ENCODE data around the gene TMEM143.
"Not testable (repeated sequence)": the region's sequence is repeated elsewhere in the genome, so short reads cannot be mapped to it uniquely, and the experiment has no call there.

The TMEM143 gene

DNA sequence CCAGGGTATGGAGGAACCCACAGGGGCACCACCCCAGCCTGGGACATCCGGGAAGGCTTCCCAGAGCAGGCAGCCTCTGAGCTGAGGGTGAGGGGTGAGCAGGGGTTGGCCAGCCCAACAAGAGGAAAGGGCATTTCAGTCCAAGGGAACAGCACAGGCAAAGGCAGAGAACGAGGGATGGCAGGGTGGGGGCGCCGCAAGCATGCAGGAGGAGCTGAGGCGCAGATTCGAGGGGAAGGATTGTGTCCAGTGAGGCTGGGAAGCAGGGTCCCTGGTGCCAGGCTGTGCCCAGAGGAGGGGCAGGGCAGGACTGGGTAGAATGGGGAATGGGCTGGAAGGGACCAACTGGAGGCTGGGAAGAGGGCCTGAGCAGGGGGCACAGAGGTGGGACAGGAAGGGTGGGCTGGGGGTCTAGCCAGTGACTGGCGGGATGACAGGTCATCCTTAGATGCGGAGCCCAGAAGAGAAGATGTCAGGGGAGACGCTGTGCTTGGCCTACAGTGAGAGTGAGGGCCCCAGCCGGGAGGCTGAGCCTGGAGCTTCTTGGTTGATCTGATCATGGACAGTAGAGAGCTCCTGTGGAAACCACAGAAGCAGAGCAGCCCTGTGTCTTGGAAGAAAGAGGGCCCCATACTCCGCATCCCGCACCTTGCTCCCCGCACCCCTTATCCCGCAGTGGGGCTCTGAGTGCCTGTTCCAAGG, 24.8 kb downstream of the TMEM143 start:
- intact Hi-C loops (cut with DNase I), result no loop called here
- no peak for DNase-seq

DNA sequence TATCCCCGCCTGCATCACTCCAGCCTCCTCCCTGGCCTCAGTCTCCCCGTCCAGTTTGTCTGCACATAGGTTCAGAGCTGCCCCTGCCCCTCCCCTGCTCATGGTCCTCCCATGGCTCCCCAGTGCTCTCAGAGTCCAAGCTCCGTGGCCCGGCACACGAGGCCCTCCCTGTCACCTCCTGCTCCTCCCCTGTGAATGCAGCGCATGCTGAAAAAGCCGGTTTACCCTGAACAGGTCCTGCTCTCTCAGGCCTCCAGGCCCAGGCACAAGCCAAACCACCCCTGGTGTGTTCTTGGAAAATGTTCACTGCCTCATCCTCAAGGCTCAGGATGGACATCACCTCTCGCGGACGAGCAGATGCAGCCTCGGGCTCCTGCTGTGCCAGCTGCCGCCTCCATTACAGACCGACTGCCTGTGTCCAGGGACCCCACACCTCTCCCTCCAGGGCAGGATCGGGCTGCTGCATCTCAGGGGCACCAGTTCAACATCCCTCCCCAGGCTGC, 25.4 kb downstream of the TMEM143 start:
- intact Hi-C loops (cut with DNase I), result no loop called here
- no peak for DNase-seq

DNA sequence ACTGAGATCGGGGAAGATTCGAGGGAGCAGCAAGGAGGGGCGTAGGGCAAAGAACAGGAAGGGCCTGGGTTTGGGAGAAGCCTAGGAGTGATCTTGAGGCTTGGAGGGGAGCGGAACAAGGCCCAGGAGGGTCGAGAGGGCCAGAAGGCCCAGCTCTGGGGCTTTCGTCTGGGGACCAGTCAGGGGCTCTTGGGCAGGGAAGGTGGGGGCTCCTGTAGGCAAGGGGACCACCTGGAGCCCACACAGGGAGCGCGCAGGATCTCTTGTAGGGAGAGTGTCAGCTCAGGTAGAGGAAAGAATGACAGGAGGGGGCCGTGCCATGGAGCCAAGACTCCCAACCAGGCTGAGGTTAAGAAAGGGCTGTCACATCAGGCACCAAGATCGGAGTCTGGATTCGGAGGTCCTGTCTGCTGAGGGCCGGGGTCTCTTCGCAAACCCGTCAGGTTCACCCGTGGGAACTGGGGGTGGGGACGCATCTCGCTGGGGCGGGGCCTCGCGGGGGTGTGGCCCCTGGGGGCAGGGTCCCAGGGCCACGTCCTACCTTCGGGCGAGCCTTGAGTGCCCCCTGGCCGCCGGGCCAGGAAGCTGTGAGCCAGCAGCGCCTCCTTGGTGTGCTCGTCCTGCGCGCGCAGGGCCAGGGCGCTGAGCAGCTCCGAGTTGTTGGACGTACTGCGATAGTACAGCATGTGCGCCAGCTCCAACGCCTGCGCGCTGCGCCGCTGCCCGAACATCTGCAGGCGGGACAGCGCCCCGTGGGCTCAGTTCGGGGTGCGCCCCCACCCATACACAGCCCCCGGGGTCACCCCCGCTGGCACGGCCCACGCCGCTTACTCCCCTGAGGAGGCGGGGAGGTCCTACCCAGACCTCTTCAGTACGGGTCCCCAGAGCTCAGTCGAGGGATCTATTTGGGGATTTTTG, 30.0 kb downstream of the TMEM143 start:
- intact Hi-C loops (cut with DNase I), result no loop called here
- DNase-seq, result peak; percentile 61 to 90 (median 80)

DNA sequence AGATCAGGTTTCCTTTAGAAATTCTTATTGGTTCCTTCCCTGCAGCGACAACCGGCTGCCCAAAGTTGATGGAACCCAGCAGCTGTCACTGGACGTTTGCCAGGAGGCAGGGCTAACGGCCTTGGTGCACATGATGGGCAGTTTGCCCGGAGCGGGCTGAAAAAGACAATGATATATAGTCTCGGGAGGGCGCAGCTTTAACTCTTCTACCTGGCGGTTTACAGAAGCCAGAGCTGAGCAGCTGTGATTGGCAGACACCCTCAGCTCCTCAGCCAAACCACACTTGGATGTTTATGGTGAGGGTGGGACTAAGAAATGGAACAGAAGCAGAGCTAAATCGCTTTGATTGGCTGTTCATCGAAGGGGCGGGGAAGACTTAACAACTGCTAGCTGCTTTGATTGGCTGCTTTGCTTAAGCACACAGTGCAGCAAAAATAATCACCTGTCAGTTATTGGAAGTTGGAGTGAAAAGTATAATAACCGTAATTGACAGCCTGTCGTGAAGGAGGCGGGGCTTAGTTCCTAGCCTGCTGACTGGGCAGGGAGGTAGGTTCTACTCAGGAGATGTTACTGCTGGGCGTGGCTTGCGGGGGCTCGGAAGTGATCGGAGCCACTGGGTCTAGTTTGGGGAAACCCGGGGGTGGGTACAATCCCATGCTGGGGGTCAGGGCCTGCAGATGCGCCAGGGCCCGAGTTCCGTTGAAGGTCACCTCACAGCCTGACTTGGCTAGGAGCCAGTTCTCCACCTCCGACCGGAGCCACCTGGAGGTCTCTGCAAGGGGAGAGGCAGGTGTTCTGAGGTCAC, 30.9 kb downstream of the TMEM143 start:
- DNase-seq, result peak; percentile 74 to 98 (median 89)
- intact Hi-C loops (cut with DNase I), result no loop called here

DNA sequence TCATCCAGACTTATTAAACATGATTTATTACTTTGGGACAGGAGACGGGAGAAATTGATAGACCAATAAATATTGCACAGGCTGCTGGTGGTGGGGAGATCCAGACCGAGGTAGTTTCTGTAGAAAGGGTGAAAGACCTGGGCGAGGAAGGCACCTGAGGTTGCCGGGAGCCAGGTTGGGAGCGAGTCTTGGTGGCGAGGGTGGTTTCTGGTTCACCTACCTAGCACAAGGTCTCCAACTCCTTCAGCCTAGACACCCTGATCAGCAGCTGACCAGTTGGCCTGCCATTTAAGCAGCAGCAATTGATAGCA, 31.4 kb downstream of the TMEM143 start:
- DNase-seq, result no peak
- intact Hi-C loops (cut with DNase I), result no loop called here

DNA sequence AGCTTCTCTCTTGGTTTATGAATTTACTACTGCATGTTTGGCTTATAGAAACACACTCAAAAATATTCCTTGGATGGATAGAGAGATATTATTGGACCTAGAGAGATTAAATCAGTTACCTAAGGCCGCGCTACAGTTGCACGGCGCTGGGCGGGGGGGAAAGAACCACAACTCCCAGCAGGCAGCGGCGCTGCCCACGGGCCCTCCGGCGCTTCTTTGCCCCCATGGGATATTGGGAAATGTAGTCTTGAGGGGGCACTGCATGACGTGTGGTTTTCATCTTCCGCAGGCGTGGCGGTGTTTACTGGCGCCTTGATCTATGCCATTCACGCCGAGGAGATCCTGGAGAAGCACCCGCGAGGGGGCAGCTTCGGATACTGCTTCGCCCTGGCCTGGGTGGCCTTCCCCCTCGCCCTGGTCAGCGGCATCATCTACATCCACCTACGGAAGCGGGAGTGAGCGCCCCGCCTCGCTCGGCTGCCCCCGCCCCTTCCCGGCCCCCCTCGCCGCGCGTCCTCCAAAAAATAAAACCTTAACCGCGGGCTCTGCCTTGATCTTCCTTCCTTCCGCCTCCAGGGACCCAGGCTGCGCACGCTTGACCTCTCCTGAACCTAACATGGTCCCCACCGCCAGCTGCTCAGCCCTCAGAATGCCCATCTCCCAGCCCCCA, 33.6 kb downstream of the TMEM143 start:
- intact Hi-C loops (cut with DNase I), result no loop called here
- DNase-seq, result peak; percentile 84 to 97 (median 92)

DNA sequence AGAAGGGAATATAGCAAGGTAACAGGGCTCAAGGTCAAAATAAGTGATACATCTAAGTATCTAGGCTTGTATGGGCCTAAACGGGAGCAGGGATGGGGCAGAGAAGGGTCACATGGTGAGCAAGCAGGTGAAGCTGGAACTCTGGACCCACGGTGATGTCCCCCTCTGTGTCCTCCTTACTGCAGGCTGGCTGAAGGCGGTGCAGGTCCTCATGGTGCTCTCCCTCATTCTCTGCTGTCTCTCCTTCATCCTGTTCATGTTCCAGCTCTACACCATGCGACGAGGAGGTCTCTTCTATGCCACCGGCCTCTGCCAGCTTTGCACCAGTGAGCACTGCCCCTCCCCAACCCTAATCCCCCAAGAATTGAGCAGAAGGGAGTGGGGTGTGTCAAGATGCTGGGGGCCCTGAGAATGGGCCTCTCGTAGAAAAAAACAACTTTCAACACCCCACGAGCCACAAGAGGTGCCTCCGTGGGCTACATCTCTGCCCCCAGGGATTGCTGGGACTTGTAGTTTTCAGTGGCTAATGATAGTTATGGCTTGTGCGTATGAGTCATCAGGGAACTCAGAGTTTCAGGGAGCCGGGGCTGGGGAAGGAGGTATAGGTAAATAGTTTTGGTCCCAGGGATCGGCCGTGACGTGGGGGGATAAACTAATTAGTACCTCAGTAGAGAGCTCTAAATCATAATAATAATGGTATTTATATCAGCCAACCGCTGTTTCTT, 34.4 kb downstream of the TMEM143 start:
- peak in 32 of 42 donors; percentile 20 to 76 (median 38) for DNase-seq
- intact Hi-C loops (cut with DNase I), result loop anchor here (5.0 kb wide), 1 partner anchor 33 kb away; the partner anchor contains the start of genes SYNGR4 and TMEM143

DNA sequence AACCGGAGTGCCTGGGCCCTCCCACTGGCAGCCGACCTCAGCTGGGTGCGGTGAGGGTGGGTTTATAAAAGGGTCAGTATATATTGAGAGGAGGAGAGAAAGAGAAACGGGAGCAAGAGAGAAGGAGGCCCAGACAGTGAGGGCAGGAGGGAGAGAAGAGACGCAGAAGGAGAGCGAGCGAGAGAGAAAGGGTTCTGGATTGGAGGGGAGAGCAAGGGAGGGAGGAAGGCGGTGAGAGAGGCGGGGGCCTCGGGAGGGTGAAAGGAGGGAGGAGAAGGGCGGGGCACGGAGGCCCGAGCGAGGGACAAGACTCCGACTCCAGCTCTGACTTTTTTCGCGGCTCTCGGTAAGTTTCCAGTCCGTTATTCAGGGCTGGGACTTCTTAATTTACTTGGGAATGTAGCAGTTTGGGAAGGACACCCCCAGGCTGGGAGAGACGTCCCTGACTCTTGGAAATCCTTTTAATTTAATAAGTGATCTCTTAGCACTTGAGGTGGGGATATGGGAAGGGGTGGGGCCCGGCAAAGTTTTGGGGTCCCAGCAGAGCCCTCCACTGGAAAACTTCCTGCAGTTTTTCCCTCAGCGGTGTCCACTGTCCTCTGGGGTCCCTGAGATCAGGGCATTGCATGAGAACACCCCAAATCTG, 38.4 kb downstream of the TMEM143 start, which contains the start of gene EMP3:
TSS of gene EMP3 (plus strand) at position 288 of the 646 bp plus-strand sequence. CDS start 1,293 bp downstream, outside the sequence.
- intact Hi-C loops (cut with DNase I), result loop anchor here (5.0 kb wide), 1 partner anchor 37 kb away; the partner anchor contains the start of genes SYNGR4 and TMEM143
- DNase-seq, result peak in 27 of 42 donors; percentile 17 to 63 (median 33)

DNA sequence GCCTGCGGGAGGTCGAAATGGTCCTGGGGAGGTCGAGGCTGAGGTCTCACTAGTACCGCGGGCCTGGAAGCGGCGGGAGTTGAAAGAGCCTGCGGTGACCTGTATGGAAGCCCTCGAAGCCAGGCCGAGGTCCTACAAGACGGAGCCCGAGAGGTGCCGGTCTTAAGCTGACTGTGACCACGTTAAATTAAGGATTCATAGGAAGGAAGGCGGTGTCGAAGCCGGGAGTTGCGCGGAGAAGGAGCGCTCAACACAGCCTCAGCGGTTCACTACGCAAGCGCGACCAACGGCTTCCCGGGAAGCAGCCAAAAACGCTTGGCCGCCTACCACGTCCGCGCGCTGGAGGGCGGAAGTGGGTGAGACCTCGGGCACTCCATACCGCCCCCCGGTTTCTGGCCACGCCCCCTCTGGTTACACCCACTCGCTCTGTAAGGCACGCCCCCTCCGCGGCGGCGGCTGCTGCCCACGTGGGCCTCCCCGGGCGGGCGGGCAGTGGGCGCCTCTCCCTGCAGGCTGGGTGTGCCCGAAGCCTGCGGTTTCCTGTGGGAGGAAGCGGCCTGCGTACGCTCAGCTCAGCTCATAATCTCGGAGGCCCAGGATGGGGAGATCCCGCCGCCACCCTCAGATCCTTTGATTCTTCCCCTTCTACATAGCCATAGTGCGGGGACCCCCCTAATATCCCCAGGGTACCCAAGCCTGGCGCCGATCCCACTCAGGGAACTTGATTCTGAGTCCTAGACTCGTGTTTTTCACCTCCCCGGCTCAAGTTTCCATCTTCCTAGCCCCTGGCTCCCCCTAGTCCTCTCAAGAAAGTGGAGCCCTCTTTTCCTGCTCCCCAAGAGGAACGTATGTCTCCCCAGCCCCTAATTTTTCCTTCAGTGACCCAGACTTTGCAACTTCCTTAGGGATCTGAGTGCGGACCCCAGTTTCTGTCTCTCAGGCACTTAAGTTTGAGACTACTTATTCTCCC, 41.8 kb downstream of the TMEM143 start:
- intact Hi-C loops (cut with DNase I), result no loop called here
- DNase-seq, result peak; percentile 94 to 99 (median 97)

DNA sequence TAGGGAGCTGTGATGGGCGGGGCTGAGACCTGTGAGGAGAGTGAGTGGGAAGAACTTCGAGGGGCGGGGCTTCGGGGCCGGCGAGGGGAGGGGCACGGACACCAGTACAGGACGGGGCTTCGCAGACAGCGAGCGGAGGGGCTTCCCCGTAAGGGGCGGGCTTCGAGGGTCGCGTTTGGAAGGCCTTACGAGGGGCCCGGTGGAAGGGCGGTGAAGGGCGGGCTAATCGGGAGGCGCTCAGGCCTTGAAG, 42.4 kb downstream of the TMEM143 start:
- DNase-seq, result peak; percentile 68 to 94 (median 85)
- intact Hi-C loops (cut with DNase I), result no loop called here

DNA sequence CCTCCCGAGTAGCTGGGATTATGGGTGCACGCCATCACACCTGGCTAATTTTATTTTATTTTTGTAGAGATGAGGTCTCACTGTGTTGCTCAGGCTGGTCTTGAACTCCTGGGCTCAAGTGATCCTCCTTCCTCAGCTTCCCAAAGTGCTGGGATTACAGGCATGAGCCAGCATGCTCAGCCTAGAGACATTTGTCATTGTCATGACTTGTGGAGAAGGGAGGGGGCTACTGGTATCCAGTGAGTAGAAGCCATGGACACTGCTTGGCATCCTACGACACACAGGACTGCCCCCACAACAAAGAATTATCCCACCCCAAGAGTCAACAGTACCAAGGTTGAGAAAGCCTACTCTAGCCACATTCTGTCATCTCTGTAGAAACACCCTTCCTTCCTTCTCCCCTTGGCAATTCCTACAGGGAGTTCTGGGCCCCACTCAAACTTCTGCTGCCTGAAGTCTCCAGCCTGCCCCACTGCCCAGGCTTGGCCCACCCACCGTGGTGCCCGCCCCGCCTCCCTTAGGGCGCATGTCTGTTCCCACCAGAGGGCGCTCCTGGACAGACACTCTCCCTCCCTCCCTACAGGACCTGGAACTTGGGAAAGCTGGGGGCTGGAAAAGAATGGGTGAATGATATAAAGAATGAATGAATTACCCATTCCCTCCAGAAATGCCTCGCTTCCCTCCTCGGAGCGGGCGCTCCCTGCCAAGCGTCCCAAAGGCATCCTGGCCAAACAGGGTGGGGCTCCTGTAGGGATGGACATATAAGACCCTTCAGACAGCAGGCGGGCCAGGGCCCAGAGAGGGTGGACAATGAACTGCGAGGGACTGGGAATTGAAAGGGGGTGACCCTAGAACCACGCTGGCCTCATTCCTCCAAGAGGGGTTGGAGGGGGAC, 43.8 kb downstream of the TMEM143 start:
- peak; percentile 64 to 94 (median 80) for DNase-seq
- intact Hi-C loops (cut with DNase I), result no loop called here

DNA sequence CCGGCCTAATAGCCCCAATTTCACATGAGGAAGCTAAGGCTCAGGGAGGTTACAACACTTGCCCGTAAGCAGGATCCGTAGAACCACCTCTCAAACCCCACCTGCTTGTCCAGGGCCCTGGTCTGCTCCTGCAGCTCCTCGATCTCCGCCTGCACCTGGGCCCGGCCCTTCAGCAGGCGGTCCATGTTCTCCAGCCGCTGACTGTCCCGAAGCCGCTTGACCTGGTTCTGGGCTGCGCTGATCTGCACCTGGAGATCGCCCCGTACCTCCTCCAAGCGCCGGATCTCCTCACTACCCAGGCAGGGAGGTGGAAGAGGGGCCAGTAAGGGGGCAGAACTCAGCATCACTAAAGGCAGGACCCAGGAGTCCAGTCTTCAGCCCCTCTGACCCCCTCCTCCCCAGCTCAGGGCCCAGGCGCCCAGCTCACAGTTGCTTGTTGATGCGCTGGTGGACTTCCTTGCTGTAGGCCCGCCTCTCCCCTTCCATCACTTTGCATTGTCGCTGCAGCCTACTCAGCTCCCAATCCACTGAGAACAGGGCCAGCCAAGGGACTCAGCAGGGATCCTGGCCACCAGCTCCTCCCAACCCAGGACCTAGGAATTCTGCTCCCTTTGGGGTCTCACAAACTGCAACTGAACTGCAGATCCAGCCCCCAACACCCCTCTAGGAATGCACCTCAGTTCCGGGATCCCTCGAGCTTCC, 45.3 kb downstream of the TMEM143 start:
- no peak for DNase-seq
- intact Hi-C loops (cut with DNase I), result no loop called here

DNA sequence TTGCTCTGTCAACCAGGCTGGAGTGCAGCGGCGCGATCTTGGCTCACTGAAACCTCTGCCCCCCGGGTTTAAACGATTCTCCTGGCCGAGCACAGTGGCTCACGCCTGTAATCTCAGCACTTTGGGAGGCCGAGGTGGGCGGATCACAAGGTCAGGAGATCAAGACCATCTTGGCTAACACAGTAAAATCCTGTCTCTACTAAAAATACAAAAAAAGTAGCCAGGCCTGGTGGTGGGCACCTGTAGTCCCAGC, 46.1 kb downstream of the TMEM143 start:
- DNase-seq; intact Hi-C loops (cut with DNase I): not testable (repeated sequence)

DNA sequence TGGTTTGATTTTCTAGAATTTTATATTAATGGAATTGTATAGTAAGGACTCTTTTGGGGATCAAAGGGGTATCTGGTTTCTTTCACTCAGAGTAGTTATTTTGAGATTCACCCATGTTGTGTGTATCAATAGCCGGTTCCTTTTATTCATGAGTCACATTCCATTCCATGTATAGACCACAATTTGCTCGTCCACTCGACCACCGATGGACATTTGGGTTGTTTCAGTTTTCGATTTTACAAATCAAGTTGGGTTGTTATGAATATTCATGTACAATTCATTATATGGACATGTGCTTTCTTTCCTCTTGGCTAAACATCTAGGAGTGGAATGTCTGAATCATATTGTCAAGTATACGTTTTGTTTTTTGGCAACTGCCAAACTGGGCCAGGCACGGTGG, 48.0 kb downstream of the TMEM143 start:
- intact Hi-C loops (cut with DNase I), result no loop called here
- no peak for DNase-seq

DNA sequence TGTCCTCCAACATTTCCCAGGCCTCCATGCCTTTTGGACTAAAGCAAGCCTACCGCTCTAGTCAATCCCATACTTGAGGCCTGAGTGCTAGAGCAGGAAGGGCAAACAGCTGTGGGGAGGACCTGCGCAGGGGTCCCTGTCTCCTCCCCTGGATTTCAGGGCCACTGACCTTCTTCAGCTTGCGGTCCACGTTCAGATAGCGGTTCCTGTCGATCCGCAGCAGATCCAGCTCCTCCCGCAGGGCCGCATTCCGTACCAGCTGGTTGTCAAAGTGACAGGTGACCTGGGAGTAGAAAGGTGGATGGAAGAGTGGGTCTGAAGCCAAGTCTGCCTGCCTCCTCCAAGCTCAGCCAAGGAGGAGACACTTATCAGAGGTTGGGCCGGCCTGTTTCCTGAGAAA, 52.4 kb downstream of the TMEM143 start:
- DNase-seq, result no peak
- intact Hi-C loops (cut with DNase I), result no loop called here

Data from head of caudate nucleus (tissue), 42 donors.